NB4 (cell line): ENCODE data around the gene TIPARP.

Experiments used
- CTCF ChIP-seq: IDR thresholded peaks from one replicate; pipeline ENCODE4 v1.5.1; 2012; ENCODE audit warnings: low read depth, low read length
- MAX ChIP-seq: IDR thresholded peaks from 2 replicates; pipeline ENCODE4 v1.6.1; 2011; ENCODE audit warnings: low read depth, low read length
- POLR2A ChIP-seq: IDR thresholded peaks from 2 replicates; pipeline ENCODE4 v1.6.1; 2011; ENCODE audit warnings: mild to moderate bottlenecking; ENCODE audit not compliant: insufficient read length; ENCODE audit errors: extremely low read depth

GRCh38 chr3:156654834-156655233 is 19.6 kb upstream of the TIPARP start:
- TF ChIP-seq CTCF (no peak), POLR2A (no peak), MAX (no peak)
